ENCODE measurements around the gene MRPL21.

The MRPL21 gene

DNA sequence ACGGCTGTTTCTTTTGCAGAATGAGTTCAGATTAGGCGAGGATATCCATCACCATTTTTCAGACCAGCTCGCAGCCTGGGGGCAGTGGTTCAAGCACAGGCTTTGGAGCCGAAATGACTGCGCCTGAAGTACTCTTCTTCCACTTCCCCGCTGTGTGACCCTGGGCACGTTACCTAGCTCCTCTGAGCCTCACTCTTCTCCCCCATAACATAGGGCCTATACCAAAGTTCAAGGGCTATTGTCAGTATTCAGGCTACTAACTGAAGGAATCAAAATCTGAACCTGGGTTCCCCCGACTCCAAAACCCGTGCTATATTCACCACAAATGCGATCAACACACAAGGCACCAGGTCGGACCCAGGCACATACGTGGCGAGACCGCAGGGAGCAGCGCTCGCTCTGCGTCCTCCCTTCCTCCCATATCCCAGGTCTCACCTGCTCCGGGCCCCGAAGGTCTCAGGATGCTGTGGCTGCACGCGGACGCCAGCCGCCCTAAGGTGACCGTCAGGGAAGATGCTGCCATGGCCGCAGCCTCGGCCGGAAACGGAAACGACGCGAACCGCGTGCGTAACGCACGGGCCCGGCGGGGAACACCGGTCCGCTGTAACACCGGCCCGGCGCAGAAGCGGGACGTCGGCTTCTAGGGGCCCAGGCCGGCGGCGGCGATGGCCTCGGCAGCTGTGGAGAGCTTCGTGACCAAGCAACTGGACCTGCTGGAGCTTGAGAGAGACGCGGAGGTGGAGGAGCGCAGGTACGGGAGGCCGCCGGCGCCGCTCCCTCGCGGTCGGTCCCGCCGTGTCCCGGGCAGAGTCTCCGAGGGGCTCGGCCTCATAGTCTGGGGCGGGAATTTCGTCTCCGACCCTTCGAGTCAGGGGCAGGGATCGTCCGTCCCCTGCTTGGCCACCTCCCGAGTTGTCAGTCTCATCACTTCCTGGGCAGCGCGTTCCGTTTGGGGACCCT lies at the start of gene MRPL21, which contains the start of gene IGHMBP2:
TSS of gene MRPL21 (minus strand) at position 545 of the 960 bp plus-strand sequence. CDS start at position 523, 22 bp downstream.
TSS of gene IGHMBP2 (plus strand) at position 604 of the 960 bp plus-strand sequence. CDS start at position 666, 62 bp downstream.
- H3K27ac ChIP-seq (ENCODE audit: low read depth in 2 of 2, low read length in 2 of 2), result peak within 1 kb of the TSS; percentile 44 to 82
- no peaks in the 10 kb centered on the region for H3K9me3 ChIP-seq (ENCODE audit: control insufficient read depth in 2 of 2, low read length in 2 of 2)
- H3K4me3 ChIP-seq (ENCODE audit: low read length in 2 of 2), result peak within 1 kb of the TSS; percentile 75 to 100
- H3K27me3 ChIP-seq (ENCODE audit: control insufficient read depth in 2 of 2, insufficient read depth in 2 of 2, low read length in 2 of 2), result no peaks in the 10 kb centered on the region
- peaks cover 12 to 16% of the 10 kb centered on the region in 2 donors for H3K4me1 ChIP-seq (ENCODE audit: control insufficient read depth in 2 of 2, insufficient read depth in 2 of 2, low read length in 2 of 2)
- peaks cover 19 to 23% of the 10 kb centered on the region in 2 donors for H3K36me3 ChIP-seq (ENCODE audit: control insufficient read depth in 2 of 2, insufficient read depth in 2 of 2, low read length in 2 of 2)
- peak within 1 kb of the TSS; percentile 77 to 92 for H3K9ac ChIP-seq (ENCODE audit: low read depth in 1 of 2, low read length in 2 of 2)

DNA sequence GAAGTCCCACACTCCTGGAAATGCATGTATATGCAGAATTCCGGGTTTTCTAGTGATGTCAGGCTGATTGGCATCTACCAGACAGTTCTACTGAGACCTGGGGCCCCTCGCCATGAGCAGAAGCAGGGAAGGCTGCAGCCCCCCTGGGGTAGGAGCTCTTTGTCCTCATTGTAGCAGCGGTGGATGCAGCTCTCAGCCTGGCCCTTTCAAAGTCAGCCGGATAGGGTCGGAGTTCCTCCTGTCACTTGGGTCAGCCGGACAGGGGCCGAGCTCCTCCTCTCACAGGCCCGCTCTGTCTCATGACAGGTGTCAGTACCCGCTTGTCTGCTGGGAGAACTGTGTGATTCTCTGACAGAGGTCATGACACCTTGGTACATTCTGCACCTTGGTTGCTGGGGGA lies 47.1 kb upstream of the MRPL21 start:
- Histone ChIP-seq H3K27ac (ENCODE audit: low read depth in 2 of 2, low read length in 2 of 2) (no peak overlapping the region), H3K9me3 (ENCODE audit: control insufficient read depth in 2 of 2, low read length in 2 of 2) (no peaks in the 10 kb centered on the region), H3K4me1 (ENCODE audit: control insufficient read depth in 2 of 2, insufficient read depth in 2 of 2, low read length in 2 of 2) (peaks cover 8 to 14% of the 10 kb centered on the region in 2 donors), H3K9ac (ENCODE audit: low read depth in 1 of 2, low read length in 2 of 2) (no peak overlapping the region), H3K36me3 (ENCODE audit: control insufficient read depth in 2 of 2, insufficient read depth in 2 of 2, low read length in 2 of 2) (no peaks in the 10 kb centered on the region), H3K4me3 (ENCODE audit: low read length in 2 of 2) (no peak overlapping the region), H3K27me3 (ENCODE audit: control insufficient read depth in 2 of 2, insufficient read depth in 2 of 2, low read length in 2 of 2) (no peaks in the 10 kb centered on the region)

DNA sequence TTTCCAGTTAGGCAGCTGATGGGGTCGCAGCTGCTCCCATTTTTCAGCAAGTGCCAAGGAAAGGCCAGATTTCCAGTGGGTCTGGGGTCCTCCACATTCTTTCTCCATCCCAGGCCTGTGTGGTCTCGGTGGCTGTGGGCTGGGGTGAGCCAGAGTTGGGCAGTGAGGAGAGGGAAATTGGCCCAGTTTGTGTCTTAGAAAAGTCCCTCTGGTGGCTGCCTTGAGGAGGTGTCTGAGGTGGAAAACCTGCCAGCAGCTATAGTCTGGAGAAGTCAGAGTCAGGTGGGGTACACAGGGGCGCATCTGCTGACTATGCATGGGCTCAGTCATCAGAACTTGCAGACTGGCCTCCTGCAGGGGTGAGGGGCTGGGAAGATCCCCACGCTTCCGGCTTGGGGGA lies 46.6 kb upstream of the MRPL21 start:
- H3K27ac ChIP-seq (ENCODE audit: low read depth in 2 of 2, low read length in 2 of 2), result no peak overlapping the region
- no peak overlapping the region for H3K9ac ChIP-seq (ENCODE audit: low read depth in 1 of 2, low read length in 2 of 2)
- H3K4me1 ChIP-seq (ENCODE audit: control insufficient read depth in 2 of 2, insufficient read depth in 2 of 2, low read length in 2 of 2), result peaks cover 4 to 10% of the 10 kb centered on the region in 2 donors
- no peaks in the 10 kb centered on the region for H3K27me3 ChIP-seq (ENCODE audit: control insufficient read depth in 2 of 2, insufficient read depth in 2 of 2, low read length in 2 of 2)
- H3K36me3 ChIP-seq (ENCODE audit: control insufficient read depth in 2 of 2, insufficient read depth in 2 of 2, low read length in 2 of 2), result no peaks in the 10 kb centered on the region
- H3K9me3 ChIP-seq (ENCODE audit: control insufficient read depth in 2 of 2, low read length in 2 of 2), result no peaks in the 10 kb centered on the region
- H3K4me3 ChIP-seq (ENCODE audit: low read length in 2 of 2), result no peak overlapping the region

DNA sequence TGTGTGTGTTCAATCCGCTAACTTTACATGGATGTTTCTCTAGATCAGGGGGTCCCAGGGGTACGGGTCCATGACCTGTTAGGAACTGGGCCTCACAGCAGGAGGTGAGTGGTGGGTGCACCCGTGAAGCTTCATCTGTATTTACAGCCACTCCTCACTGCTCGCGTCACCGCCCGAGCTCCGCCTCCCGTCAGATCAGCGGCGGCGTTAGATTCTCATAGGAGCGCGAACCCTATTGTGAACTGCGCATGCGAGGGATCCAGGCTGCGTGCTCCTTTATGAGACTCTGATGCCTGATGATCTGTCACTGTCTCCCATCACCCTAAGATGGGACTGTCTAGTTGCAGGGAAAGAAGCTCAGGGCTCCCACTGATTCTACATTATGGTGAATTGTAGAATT lies 45.3 kb upstream of the MRPL21 start:
- no peaks in the 10 kb centered on the region for H3K9me3 ChIP-seq (ENCODE audit: control insufficient read depth in 2 of 2, low read length in 2 of 2)
- no peaks in the 10 kb centered on the region for H3K27me3 ChIP-seq (ENCODE audit: control insufficient read depth in 2 of 2, insufficient read depth in 2 of 2, low read length in 2 of 2)
- peaks cover 4 to 5% of the 10 kb centered on the region in 2 donors for H3K4me1 ChIP-seq (ENCODE audit: control insufficient read depth in 2 of 2, insufficient read depth in 2 of 2, low read length in 2 of 2)
- H3K9ac ChIP-seq (ENCODE audit: low read depth in 1 of 2, low read length in 2 of 2), result no peak overlapping the region
- H3K36me3 ChIP-seq (ENCODE audit: control insufficient read depth in 2 of 2, insufficient read depth in 2 of 2, low read length in 2 of 2), result no peaks in the 10 kb centered on the region
- no peak overlapping the region for H3K27ac ChIP-seq (ENCODE audit: low read depth in 2 of 2, low read length in 2 of 2)
- H3K4me3 ChIP-seq (ENCODE audit: low read length in 2 of 2), result no peak overlapping the region

DNA sequence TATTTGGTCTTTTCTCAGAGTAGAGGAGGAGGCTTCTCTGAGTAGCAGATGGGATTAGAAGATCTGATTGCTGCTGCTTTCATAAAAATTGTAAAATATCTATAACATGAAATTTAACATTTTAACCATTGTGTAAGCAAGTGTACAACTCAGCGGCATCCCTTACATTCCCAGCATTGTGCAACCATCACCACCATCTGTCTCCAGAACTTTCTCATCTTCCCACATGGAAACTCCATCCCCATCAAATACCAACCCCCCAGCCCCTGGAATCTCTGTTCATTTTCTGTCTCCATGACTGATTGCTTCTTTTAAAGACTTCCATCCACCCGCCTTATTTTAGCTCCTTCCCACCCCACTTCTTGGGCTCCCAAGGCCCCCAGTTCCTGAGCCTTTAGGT lies 44.9 kb upstream of the MRPL21 start:
- H3K36me3 ChIP-seq (ENCODE audit: control insufficient read depth in 2 of 2, insufficient read depth in 2 of 2, low read length in 2 of 2), result no peaks in the 10 kb centered on the region

DNA sequence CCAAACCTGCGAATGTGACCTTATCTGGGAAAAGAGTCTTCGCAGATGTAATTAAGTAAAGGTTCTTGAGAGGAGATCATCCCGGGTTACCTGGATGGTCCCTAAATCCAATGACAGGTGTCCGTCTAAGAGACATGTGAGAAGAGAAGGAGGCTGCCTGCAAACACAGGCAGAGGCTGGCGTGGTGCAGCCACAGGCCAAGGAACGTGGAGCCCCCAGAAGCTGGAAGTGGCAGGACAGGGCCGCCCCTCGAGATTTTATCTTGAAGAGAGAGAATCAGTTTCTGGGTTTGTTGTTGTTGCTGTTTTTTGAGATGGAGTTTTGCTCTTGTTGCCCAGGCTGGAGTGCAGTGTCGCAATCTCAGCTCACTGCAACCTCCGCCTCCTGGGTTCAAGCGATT lies 43.5 kb upstream of the MRPL21 start:
- no peaks in the 10 kb centered on the region for H3K36me3 ChIP-seq (ENCODE audit: control insufficient read depth in 2 of 2, insufficient read depth in 2 of 2, low read length in 2 of 2)
- H3K4me1 ChIP-seq (ENCODE audit: control insufficient read depth in 2 of 2, insufficient read depth in 2 of 2, low read length in 2 of 2), result peaks cover 6 to 9% of the 10 kb centered on the region in 2 donors
- H3K27me3 ChIP-seq (ENCODE audit: control insufficient read depth in 2 of 2, insufficient read depth in 2 of 2, low read length in 2 of 2), result no peaks in the 10 kb centered on the region
- H3K9me3 ChIP-seq (ENCODE audit: control insufficient read depth in 2 of 2, low read length in 2 of 2), result no peaks in the 10 kb centered on the region
- no peak overlapping the region for H3K9ac ChIP-seq (ENCODE audit: low read depth in 1 of 2, low read length in 2 of 2)
- H3K27ac ChIP-seq (ENCODE audit: low read depth in 2 of 2, low read length in 2 of 2), result peak overlapping the region in 1 of 2 donors; percentile 56
- no peak overlapping the region for H3K4me3 ChIP-seq (ENCODE audit: low read length in 2 of 2)

More for the DNA sequence above, 44.9 kb upstream of the MRPL21 start:
- Histone ChIP-seq H3K27ac (ENCODE audit: low read depth in 2 of 2, low read length in 2 of 2) (no peak overlapping the region), H3K27me3 (ENCODE audit: control insufficient read depth in 2 of 2, insufficient read depth in 2 of 2, low read length in 2 of 2) (no peaks in the 10 kb centered on the region), H3K9me3 (ENCODE audit: control insufficient read depth in 2 of 2, low read length in 2 of 2) (no peaks in the 10 kb centered on the region), H3K9ac (ENCODE audit: low read depth in 1 of 2, low read length in 2 of 2) (no peak overlapping the region), H3K4me3 (ENCODE audit: low read length in 2 of 2) (no peak overlapping the region), H3K4me1 (ENCODE audit: control insufficient read depth in 2 of 2, insufficient read depth in 2 of 2, low read length in 2 of 2) (peaks cover 4 to 5% of the 10 kb centered on the region in 2 donors)

DNA sequence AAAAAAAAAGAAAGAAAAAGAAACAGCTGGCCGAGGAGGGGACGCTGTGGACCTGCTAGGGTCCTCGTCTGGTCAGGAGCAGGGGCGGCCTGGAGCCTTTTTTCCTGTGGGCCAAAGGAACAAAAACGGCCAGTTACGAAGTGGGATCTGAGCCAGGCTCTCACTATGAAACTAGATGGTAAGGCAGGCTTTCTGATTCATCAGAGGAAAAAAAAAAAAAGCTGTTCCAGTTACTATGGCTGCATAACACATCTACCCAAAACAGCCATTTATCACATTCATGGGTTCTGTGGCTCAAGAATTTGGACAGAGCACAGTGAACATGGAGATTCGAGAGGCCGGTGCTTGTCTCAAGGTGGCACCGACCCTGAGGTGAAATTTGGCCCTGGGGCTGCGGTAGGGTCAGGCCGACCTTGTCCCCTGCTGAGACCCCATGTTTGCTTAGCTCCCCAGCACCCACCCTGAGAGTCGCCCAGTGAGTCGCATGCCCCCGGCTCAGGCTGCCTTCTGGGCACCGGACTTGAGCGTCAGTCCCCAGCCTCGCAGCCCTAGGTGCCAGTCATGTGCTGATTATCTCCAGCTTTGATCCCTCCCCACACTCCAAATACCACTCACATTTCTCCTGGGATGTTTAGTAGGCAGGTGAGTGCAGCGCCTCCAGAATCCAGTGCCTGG lies 42.9 kb upstream of the MRPL21 start:
- H3K9ac ChIP-seq (ENCODE audit: low read depth in 1 of 2, low read length in 2 of 2), result no peak overlapping the region
- H3K27ac ChIP-seq (ENCODE audit: low read depth in 2 of 2, low read length in 2 of 2), result peak overlapping the region in 1 of 2 donors; percentile 56

DNA sequence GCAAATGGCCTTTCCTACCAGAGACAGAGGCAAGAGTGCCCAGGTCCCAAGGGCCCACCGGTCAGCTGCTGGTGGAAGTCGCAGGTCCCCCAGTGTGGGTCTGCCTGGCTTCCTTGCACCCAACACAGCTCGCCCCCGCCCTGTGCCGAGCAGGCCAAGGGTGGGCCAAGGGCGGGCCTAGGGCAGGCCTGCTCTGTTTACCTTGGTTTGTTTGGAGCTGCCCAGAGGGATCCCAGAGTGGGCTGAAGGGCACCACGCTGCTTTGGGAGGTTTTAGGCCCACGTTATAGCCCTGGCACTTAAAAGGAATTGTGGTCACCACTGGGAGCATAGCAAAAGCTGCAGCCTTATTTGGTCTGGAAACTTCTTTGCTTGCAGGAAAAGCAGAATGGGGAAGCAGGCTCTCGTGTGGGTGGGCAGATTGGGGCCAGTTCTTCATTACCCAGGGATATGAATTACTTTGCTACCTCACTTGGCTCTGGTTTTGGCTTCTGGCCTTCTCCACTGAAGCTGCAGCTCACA lies 39.2 kb upstream of the MRPL21 start:
- Histone ChIP-seq H3K27me3 (ENCODE audit: control insufficient read depth in 2 of 2, insufficient read depth in 2 of 2, low read length in 2 of 2) (no peaks in the 10 kb centered on the region), H3K27ac (ENCODE audit: low read depth in 2 of 2, low read length in 2 of 2) (peak overlapping the region; percentile 70 to 71), H3K9me3 (ENCODE audit: control insufficient read depth in 2 of 2, low read length in 2 of 2) (no peaks in the 10 kb centered on the region), H3K36me3 (ENCODE audit: control insufficient read depth in 2 of 2, insufficient read depth in 2 of 2, low read length in 2 of 2) (peaks cover 16 to 21% of the 10 kb centered on the region in 2 donors), H3K9ac (ENCODE audit: low read depth in 1 of 2, low read length in 2 of 2) (no peak overlapping the region), H3K4me3 (ENCODE audit: low read length in 2 of 2) (no peak overlapping the region), H3K4me1 (ENCODE audit: control insufficient read depth in 2 of 2, insufficient read depth in 2 of 2, low read length in 2 of 2) (peaks cover 6 to 9% of the 10 kb centered on the region in 2 donors)

More for the DNA sequence above, 42.9 kb upstream of the MRPL21 start:
- H3K4me3 ChIP-seq (ENCODE audit: low read length in 2 of 2), result no peak overlapping the region
- no peaks in the 10 kb centered on the region for H3K9me3 ChIP-seq (ENCODE audit: control insufficient read depth in 2 of 2, low read length in 2 of 2)
- H3K36me3 ChIP-seq (ENCODE audit: control insufficient read depth in 2 of 2, insufficient read depth in 2 of 2, low read length in 2 of 2), result no peaks in the 10 kb centered on the region
- H3K27me3 ChIP-seq (ENCODE audit: control insufficient read depth in 2 of 2, insufficient read depth in 2 of 2, low read length in 2 of 2), result no peaks in the 10 kb centered on the region
- peaks cover 6 to 9% of the 10 kb centered on the region in 2 donors for H3K4me1 ChIP-seq (ENCODE audit: control insufficient read depth in 2 of 2, insufficient read depth in 2 of 2, low read length in 2 of 2)

DNA sequence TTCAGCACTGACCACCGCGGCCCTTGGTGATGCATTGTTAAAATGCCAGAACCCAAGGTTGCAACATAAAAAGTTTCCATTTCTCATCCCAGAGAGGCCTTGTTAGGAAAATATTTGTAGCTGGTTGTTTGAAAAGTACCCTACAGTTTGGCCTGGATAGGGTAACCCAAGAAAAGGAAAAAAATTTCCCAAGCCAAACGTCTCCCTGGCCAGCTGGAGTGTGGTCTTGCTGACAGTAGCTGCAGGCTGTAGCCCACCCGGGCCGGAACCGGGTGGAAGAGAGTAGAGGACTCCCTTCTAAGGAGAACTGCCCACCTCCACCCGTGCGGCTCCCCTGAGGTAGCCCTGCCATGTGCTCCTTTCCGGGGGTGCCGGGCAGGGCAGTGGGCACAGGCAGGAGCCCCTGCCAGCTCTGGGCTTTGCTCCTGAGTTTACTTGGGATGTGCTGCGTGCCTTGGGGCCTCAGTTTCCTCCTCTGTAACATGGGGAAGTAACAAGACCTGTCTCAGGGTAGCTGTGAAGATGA lies 38.5 kb upstream of the MRPL21 start:
- no peak overlapping the region for H3K9ac ChIP-seq (ENCODE audit: low read depth in 1 of 2, low read length in 2 of 2)
- no peaks in the 10 kb centered on the region for H3K27me3 ChIP-seq (ENCODE audit: control insufficient read depth in 2 of 2, insufficient read depth in 2 of 2, low read length in 2 of 2)
- peaks cover 6 to 9% of the 10 kb centered on the region in 2 donors for H3K4me1 ChIP-seq (ENCODE audit: control insufficient read depth in 2 of 2, insufficient read depth in 2 of 2, low read length in 2 of 2)
- peak overlapping the region; percentile 70 to 71 for H3K27ac ChIP-seq (ENCODE audit: low read depth in 2 of 2, low read length in 2 of 2)
- peaks cover 22 to 28% of the 10 kb centered on the region in 2 donors for H3K36me3 ChIP-seq (ENCODE audit: control insufficient read depth in 2 of 2, insufficient read depth in 2 of 2, low read length in 2 of 2)
- H3K9me3 ChIP-seq (ENCODE audit: control insufficient read depth in 2 of 2, low read length in 2 of 2), result no peaks in the 10 kb centered on the region
- H3K4me3 ChIP-seq (ENCODE audit: low read length in 2 of 2), result no peak overlapping the region
